Tibial artery (tissue), 4 donors: ENCODE measurements around the gene DBT.
"Not testable (repeated sequence)": the region's sequence is repeated elsewhere in the genome, so short reads cannot be mapped to it uniquely, and the experiment has no call there.

ENCODE experiments used
- DNase-seq, 2 donors: peaks; one replicate each; pipeline ENCODE4 v3.0.0-alpha.2; 2019
- H3K27ac ChIP-seq, 2 donors: fragments of 200-600 bp; sonication (generic) in 1 of 2; 1 replicate in 1 of 2; 2 replicates in 1 of 2; pipeline ENCODE4 v1.5.1; 2018 to 2019; ENCODE audit warnings: mild to moderate bottlenecking in 1 of 2
- H3K27me3 ChIP-seq, 2 donors: fragments of 200-600 bp; sonication (generic) in 1 of 2; one replicate each; pipeline versions ENCODE4 v1.5.1 to v1.6.0; 2016 to 2019
- H3K36me3 ChIP-seq, 3 donors: fragments of 200-600 bp; sonication (generic) in 2 of 3; one replicate each; pipeline ENCODE4 v1.5.1; 2016 to 2019; ENCODE audit warnings: mild to moderate bottlenecking in 2 of 3
- H3K4me1 ChIP-seq, 4 donors: fragments of 200-600 bp; sonication (generic) in 2 of 4; 1 replicate in 3 of 4; 2 replicates in 1 of 4; pipeline ENCODE4 v1.5.1; 2016 to 2019
- H3K4me3 ChIP-seq, 2 donors: fragments of 200-600 bp; sonication (generic) in 1 of 2; 1 replicate in 1 of 2; 2 replicates in 1 of 2; pipeline ENCODE4 v1.5.1; 2018 to 2019; ENCODE audit warnings: mild to moderate bottlenecking in 2 of 2
- H3K9me3 ChIP-seq, 3 donors: fragments of 200-600 bp; sonication (generic) in 1 of 3; one replicate each; pipeline ENCODE4 v1.5.1; 2016 to 2019
- CTCF ChIP-seq, 2 experiments: fragments of 200-600 bp in 1 of 2; fragments of 450-650 bp in 1 of 2; IDR thresholded peaks; one replicate each; pipeline ENCODE4 v1.5.1; 2017 to 2019; ENCODE audit warnings: antibody characterized with exemption in 2 of 2, mild to moderate bottlenecking in 1 of 2, moderate library complexity in 1 of 2
- intact Hi-C: fragments of 100-400 bp; cut with DNase I; formaldehyde crosslinking; loops from one replicate; pipeline ENCODE4 v1.15.0; 2023; ENCODE audit warnings: low total_unique reads

DBT gene

GRCh38 chr1:100234432-100234831 is 15.2 kb downstream of the DBT start:
- Histone ChIP-seq H3K4me3 (no peak overlapping the region), H3K27ac (no peak overlapping the region), H3K36me3 (peaks cover 20 to 74% (median 62%) of the 10 kb centered on the region in 3 donors), H3K27me3 (no peaks in the 10 kb centered on the region), H3K4me1 (no peaks in the 10 kb centered on the region), H3K9me3 (no peaks in the 10 kb centered on the region)
- DNase-seq: no peak
- no peak for TF ChIP-seq CTCF (IDR thresholded peaks at IDR 0.05)
- intact Hi-C loops: no loop called here

- intact Hi-C loops, H3K9me3 ChIP-seq, H3K4me1 ChIP-seq, H3K27ac ChIP-seq, DNase-seq, H3K27me3 ChIP-seq, H3K4me3 ChIP-seq: not testable (repeated sequence)
- H3K36me3 ChIP-seq: peaks cover 19 to 70% (median 57%) of the 10 kb centered on the region in 3 donors
These were observed 16.1 kb downstream of the DBT start for GRCh38 chr1:100233566-100233965.

- Histone ChIP-seq H3K4me1 (no peaks in the 10 kb centered on the region), H3K27ac (no peak overlapping the region), H3K27me3 (no peaks in the 10 kb centered on the region), H3K4me3 (no peak overlapping the region), H3K9me3 (no peaks in the 10 kb centered on the region), H3K36me3 (peaks cover 26 to 71% (median 58%) of the 10 kb centered on the region in 3 donors)
- TF ChIP-seq CTCF (IDR thresholded peaks at IDR 0.05): no peak
- intact Hi-C loops: no loop called here
- DNase-seq: no peak
These were observed 17.5 kb downstream of the DBT start for GRCh38 chr1:100232156-100232555.

GRCh38 chr1:100231721-100232120 is 17.9 kb downstream of the DBT start:
- no peak overlapping the region for H3K27ac ChIP-seq
- H3K27me3 ChIP-seq: no peaks in the 10 kb centered on the region
- TF ChIP-seq CTCF (IDR thresholded peaks at IDR 0.05): no peak
- peaks cover 30 to 71% (median 55%) of the 10 kb centered on the region in 3 donors for H3K36me3 ChIP-seq
- H3K4me3 ChIP-seq: no peak overlapping the region
- intact Hi-C loops: no loop called here
- no peaks in the 10 kb centered on the region for H3K9me3 ChIP-seq
- H3K4me1 ChIP-seq: no peaks in the 10 kb centered on the region
- no peak for DNase-seq

- no peak for TF ChIP-seq CTCF (IDR thresholded peaks at IDR 0.05)
- Histone ChIP-seq H3K4me3 (no peak overlapping the region), H3K4me1 (no peaks in the 10 kb centered on the region), H3K27me3 (no peaks in the 10 kb centered on the region), H3K36me3 (peaks cover 33 to 62% (median 46%) of the 10 kb centered on the region in 3 donors), H3K9me3 (no peaks in the 10 kb centered on the region), H3K27ac (no peak overlapping the region)
- intact Hi-C loops: no loop called here
- no peak for DNase-seq
These were observed 18.9 kb downstream of the DBT start for GRCh38 chr1:100230765-100231164.

GRCh38 chr1:100229681-100230443 is 19.8 kb downstream of the DBT start:
- no peak for DNase-seq
- Histone ChIP-seq H3K4me1 (no peaks in the 10 kb centered on the region), H3K36me3 (peaks cover 33 to 55% (median 41%) of the 10 kb centered on the region in 3 donors), H3K27me3 (no peaks in the 10 kb centered on the region), H3K9me3 (no peaks in the 10 kb centered on the region), H3K4me3 (no peak overlapping the region), H3K27ac (no peak overlapping the region)
- TF ChIP-seq CTCF (IDR thresholded peaks at IDR 0.05): no peak
- intact Hi-C loops: loop anchor here (10.0 kb wide), 1 partner anchor 85 kb away; no protein-coding TSS in a partner anchor
